ENCODE data around the gene OXNAD1. TPM values are rescaled to one million over a fixed set of nuclear protein-coding genes. Genes with fewer than 3 reads are reported as not detected.

The OXNAD1 gene
- total RNA-seq, 4 donors from 2014 or later, result 10.6 to 16.3 (median 12.6) TPM

- no peak for TF ChIP-seq CTCF (IDR thresholded peaks at IDR 0.05; ENCODE audit: low read depth)
Observed at GRCh38 chr3:16253601-16254000, 11.4 kb upstream of the OXNAD1 start.

GRCh38 chr3:16254916-16255315 lies 10.1 kb upstream of the OXNAD1 start:
- no peak for TF ChIP-seq CTCF (IDR thresholded peaks at IDR 0.05; ENCODE audit: low read depth)

- no peak for TF ChIP-seq CTCF (IDR thresholded peaks at IDR 0.05; ENCODE audit: low read depth)
Observed at GRCh38 chr3:16255326-16255725, 9.7 kb upstream of the OXNAD1 start.

- no peak for TF ChIP-seq CTCF (IDR thresholded peaks at IDR 0.05; ENCODE audit: low read depth)
Observed at GRCh38 chr3:16255726-16256125, 9.3 kb upstream of the OXNAD1 start.

GRCh38 chr3:16257309-16257708 lies 7.7 kb upstream of the OXNAD1 start:
- no peak for TF ChIP-seq CTCF (IDR thresholded peaks at IDR 0.05; ENCODE audit: low read depth)

- TF ChIP-seq CTCF (IDR thresholded peaks at IDR 0.05; ENCODE audit: low read depth), result no peak
Observed at GRCh38 chr3:16258177-16258576, 6.8 kb upstream of the OXNAD1 start.

GRCh38 chr3:16258866-16259265 lies 6.1 kb upstream of the OXNAD1 start:
- no peak for TF ChIP-seq CTCF (IDR thresholded peaks at IDR 0.05; ENCODE audit: low read depth)

Measured in subcutaneous adipose tissue (tissue), 4 donors.